Endodermal cell (in vitro differentiated cells): ENCODE results near the gene OGDHL. TPM values are rescaled to one million over a fixed set of nuclear protein-coding genes. Genes with fewer than 3 reads are reported as not detected.

ENCODE experiments used
- DNase-seq: peaks from one replicate; pipeline ENCODE4 v3.0.0-alpha.2; 2017
- H3K27ac ChIP-seq: 2 replicates; pipeline ENCODE4 v1.5.1; 2013; ENCODE audit warnings: mild to moderate bottlenecking, low read depth, low read length, moderate library complexity
- H3K27me3 ChIP-seq: 2 replicates; pipeline ENCODE4 v1.6.1; 2013; ENCODE audit warnings: mild to moderate bottlenecking, low read length, moderate library complexity; ENCODE audit not compliant: insufficient read depth, control insufficient read depth, poor library complexity, severe bottlenecking
- H3K36me3 ChIP-seq: 2 replicates; pipeline ENCODE4 v1.7.0; 2013; ENCODE audit warnings: mild to moderate bottlenecking, low read length, moderate library complexity; ENCODE audit not compliant: control insufficient read depth, insufficient read depth
- H3K4me1 ChIP-seq: one replicate; pipeline ENCODE4 v1.7.0; 2013; ENCODE audit warnings: low read length; ENCODE audit not compliant: control insufficient read depth, insufficient read depth
- H3K4me3 ChIP-seq: 2 replicates; pipeline ENCODE4 v1.5.1; 2013; ENCODE audit warnings: mild to moderate bottlenecking, low read length, moderate library complexity
- H3K9ac ChIP-seq: 2 replicates; pipeline ENCODE4 v1.6.1; 2013; ENCODE audit warnings: mild to moderate bottlenecking, low read length, moderate library complexity; ENCODE audit not compliant: poor library complexity, severe bottlenecking; ENCODE audit errors: extremely low read depth
- H3K9me3 ChIP-seq: 2 replicates; pipeline ENCODE4 v1.6.1; 2013; ENCODE audit warnings: mild to moderate bottlenecking, low read length, moderate library complexity; ENCODE audit not compliant: control insufficient read depth
- H3K27ac Mint-ChIP-seq: 2 replicates; pipeline ENCODE4 v1.8.0; 2020; ENCODE audit warnings: mixed read lengths
- H3K27me3 Mint-ChIP-seq: 2 replicates; pipeline ENCODE4 v1.8.0; 2021; ENCODE audit warnings: mild to moderate bottlenecking, mixed read lengths; ENCODE audit not compliant: insufficient read depth
- H3K36me3 Mint-ChIP-seq: 2 replicates; pipeline ENCODE4 v1.8.0; 2020; ENCODE audit warnings: low read depth, mixed read lengths
- H3K4me1 Mint-ChIP-seq: 2 replicates; pipeline ENCODE4 v1.8.0; 2020; ENCODE audit warnings: mixed read lengths
- H3K4me3 Mint-ChIP-seq: 2 replicates; pipeline ENCODE4 v1.8.0; 2020; ENCODE audit warnings: mild to moderate bottlenecking, moderate library complexity, mixed read lengths
- H3K9me3 Mint-ChIP-seq: 2 replicates; pipeline ENCODE4 v1.8.0; 2020; ENCODE audit warnings: mild to moderate bottlenecking, mixed read lengths
- WGBS, 2 experiments: methylation state at CpG; one replicate each; pipeline versions ENCODE4 v1.1.5 to v1.1.7; 2013; ENCODE audit warnings: missing lambda C conversion rate in 2 of 2, mixed read lengths in 1 of 2; ENCODE audit not compliant: insufficient coverage in 1 of 2, insufficient read length in 1 of 2; 5-methylcytosine and 5-hydroxymethylcytosine counted together
- total RNA-seq, 2 donors: library from RNA; stranded (reverse); fragmentation: NEBNext Ultra II Directional in 1 of 2; extraction: Animal tissue kit (Norgen Biotek cat#: 25700) in 1 of 2; gene quantifications; 2 replicates in 1 of 2; 3 replicates in 1 of 2; pipeline ENCODE4 v1.2.1, GENCODE V29; 2021
- TF ChIP-seq, protein P1 (sequence below): fragments of 200-600 bp; sonication (generic); conservative IDR thresholded peaks from 2 replicates; pipeline ENCODE4 v1.5.0; 2021; ENCODE audit warnings: antibody characterized with exemption, mild to moderate bottlenecking

OGDHL gene
- total RNA-seq, 2 donors from 2014 or later = 13.0 to 14.6 TPM

DNA sequence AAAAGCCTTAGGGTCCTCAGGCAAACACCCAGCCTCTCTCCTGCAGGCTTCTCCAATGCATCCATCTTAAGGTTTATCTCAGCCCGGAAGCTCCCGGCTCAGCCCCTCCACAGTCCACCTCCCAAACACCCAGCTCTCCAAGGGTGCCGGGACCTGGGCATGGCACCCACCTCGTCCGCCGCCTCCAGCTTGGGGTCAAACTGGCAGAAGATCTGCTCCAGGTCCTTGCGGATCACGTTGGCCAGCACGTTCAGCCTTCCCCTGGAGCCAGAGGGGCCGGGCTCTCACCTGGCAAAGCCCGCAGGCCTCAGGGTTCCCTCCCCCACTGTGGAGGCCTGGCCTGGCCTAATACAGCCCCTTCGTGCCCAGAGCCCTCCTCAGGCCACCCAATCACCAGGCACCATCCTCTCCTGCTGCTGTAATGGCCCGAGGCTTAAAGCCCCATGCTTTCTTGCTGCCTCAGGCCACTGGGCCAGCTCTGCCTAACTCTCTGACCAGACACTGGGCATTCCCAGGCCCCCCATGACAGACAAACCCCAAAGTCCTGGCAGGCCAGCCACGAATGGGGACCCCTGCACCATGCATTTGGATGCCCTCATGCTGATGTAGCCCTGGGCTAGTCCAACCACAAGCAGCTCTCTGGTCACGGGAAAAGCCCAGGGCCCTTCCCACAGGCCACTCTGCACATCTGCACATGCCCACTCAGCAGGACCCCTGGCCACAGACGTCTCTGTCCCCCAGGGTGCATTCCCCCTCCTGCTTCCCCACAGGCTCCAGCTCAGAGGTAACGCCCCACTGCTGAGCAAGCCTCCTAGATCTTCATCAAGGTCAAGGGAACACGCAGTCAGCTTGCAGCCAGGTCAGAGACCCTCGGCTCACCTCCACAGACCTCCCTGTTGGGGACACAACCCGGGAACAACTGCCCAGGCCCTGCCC, 12.3 kb downstream of the OGDHL start:
- Mint-ChIP-seq H3K36me3 (peaks cover 9% of the 10 kb centered on the region), H3K27me3 (no peaks in the 10 kb centered on the region), H3K27ac (no peak overlapping the region), H3K9me3 (no peaks in the 10 kb centered on the region), H3K4me1 (no peaks in the 10 kb centered on the region), H3K4me3 (no peak overlapping the region)
- 89 to 94% methylated on average over 5 to 20 of the region's 20 CpGs for WGBS, 2 experiments
- Histone ChIP-seq H3K27me3 (no peaks in the 10 kb centered on the region), H3K4me3 (no peak overlapping the region), H3K9ac (no peak overlapping the region), H3K27ac (no peak overlapping the region), H3K4me1 (no peaks in the 10 kb centered on the region), H3K9me3 (no peaks in the 10 kb centered on the region), H3K36me3 (no peaks in the 10 kb centered on the region)
- peak; percentile 38 for DNase-seq
- TF ChIP-seq, protein P1, sequence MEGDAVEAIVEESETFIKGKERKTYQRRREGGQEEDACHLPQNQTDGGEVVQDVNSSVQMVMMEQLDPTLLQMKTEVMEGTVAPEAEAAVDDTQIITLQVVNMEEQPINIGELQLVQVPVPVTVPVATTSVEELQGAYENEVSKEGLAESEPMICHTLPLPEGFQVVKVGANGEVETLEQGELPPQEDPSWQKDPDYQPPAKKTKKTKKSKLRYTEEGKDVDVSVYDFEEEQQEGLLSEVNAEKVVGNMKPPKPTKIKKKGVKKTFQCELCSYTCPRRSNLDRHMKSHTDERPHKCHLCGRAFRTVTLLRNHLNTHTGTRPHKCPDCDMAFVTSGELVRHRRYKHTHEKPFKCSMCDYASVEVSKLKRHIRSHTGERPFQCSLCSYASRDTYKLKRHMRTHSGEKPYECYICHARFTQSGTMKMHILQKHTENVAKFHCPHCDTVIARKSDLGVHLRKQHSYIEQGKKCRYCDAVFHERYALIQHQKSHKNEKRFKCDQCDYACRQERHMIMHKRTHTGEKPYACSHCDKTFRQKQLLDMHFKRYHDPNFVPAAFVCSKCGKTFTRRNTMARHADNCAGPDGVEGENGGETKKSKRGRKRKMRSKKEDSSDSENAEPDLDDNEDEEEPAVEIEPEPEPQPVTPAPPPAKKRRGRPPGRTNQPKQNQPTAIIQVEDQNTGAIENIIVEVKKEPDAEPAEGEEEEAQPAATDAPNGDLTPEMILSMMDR = no peak

DNA sequence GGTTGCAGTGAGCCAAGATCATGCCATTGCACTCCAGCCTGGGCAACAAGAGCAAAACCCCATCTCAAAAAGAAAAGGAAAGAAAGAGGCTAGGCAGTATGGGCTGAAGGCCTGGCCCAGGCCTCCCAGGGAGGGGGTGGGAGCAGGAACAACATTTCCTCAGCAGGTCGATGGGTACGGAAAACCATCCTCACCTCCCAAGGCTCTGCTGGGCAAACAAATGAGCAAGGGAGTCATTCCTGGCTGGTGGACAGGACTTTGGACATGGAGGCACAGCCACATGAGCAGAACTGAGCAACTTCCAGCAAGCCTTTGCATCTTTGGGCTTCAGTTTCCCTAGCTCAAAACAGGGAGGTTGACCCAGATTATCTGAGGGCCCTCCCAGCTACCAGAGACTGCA, 13.0 kb downstream of the OGDHL start:
- H3K4me3 Mint-ChIP-seq = no peak overlapping the region
- H3K9me3 ChIP-seq = no peaks in the 10 kb centered on the region
- no peaks in the 10 kb centered on the region for H3K4me1 Mint-ChIP-seq
- TF ChIP-seq, protein P1 = no peak
- 96 to 100% methylated on average over 1 to 2 of the region's 2 CpGs for WGBS, 2 experiments
- H3K4me3 ChIP-seq = no peak overlapping the region
- peaks cover 9% of the 10 kb centered on the region for H3K36me3 Mint-ChIP-seq
- H3K27ac Mint-ChIP-seq = no peak overlapping the region
- DNase-seq = no peak
- no peak overlapping the region for H3K9ac ChIP-seq
- no peaks in the 10 kb centered on the region for H3K27me3 Mint-ChIP-seq
- H3K36me3 ChIP-seq = no peaks in the 10 kb centered on the region
- H3K9me3 Mint-ChIP-seq = no peaks in the 10 kb centered on the region
- H3K4me1 ChIP-seq = no peaks in the 10 kb centered on the region
- H3K27ac ChIP-seq = no peak overlapping the region
- no peaks in the 10 kb centered on the region for H3K27me3 ChIP-seq

DNA sequence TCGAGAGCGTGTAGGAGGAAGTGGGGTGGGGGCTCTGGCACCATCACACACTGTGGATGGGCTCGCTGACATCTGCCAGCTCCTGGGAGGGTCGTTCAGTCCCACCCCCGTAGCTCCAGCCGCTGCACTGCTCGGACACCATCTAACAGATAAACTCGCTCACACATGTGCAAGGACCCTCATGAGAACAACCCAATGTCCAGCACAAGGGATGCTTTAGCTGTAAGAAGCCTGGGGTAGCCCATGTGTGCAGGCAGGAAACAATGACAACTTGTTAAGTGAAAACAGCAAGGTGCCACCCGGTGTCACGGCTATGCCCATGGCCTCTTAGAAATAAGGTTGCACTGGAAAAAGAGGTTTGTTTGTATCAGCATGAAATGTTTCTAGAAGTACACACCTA, 14.1 kb downstream of the OGDHL start:
- peaks cover 9% of the 10 kb centered on the region for H3K36me3 Mint-ChIP-seq
- no peaks in the 10 kb centered on the region for H3K9me3 ChIP-seq
- H3K4me3 ChIP-seq = no peak overlapping the region
- no peaks in the 10 kb centered on the region for H3K27me3 Mint-ChIP-seq
- no peak overlapping the region for H3K9ac ChIP-seq
- H3K27ac Mint-ChIP-seq = no peak overlapping the region
- WGBS, 2 experiments = 75 to 88% methylated on average over 2 to 10 of the region's 10 CpGs
- H3K36me3 ChIP-seq = no peaks in the 10 kb centered on the region
- H3K9me3 Mint-ChIP-seq = no peaks in the 10 kb centered on the region
- no peak for DNase-seq
- TF ChIP-seq, protein P1 = no peak
- H3K27me3 ChIP-seq = no peaks in the 10 kb centered on the region
- no peak overlapping the region for H3K4me3 Mint-ChIP-seq
- no peaks in the 10 kb centered on the region for H3K4me1 Mint-ChIP-seq
- no peak overlapping the region for H3K27ac ChIP-seq
- H3K4me1 ChIP-seq = no peaks in the 10 kb centered on the region
